ENCODE results near the gene DDX51.

The DDX51 gene, protein sequence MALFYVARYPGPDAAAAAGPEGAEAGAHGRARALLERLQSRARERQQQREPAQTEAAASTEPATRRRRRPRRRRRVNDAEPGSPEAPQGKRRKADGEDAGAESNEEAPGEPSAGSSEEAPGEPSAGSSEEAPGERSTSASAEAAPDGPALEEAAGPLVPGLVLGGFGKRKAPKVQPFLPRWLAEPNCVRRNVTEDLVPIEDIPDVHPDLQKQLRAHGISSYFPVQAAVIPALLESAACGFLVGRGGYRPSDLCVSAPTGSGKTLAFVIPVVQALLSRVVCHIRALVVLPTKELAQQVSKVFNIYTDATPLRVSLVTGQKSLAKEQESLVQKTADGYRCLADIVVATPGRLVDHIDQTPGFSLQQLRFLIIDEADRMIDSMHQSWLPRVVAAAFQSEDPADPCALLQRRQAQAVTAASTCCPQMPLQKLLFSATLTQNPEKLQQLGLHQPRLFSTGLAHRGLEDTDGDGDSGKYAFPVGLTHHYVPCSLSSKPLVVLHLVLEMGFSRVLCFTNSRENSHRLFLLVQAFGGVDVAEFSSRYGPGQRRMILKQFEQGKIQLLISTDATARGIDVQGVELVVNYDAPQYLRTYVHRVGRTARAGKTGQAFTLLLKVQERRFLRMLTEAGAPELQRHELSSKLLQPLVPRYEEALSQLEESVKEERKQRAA

DNA sequence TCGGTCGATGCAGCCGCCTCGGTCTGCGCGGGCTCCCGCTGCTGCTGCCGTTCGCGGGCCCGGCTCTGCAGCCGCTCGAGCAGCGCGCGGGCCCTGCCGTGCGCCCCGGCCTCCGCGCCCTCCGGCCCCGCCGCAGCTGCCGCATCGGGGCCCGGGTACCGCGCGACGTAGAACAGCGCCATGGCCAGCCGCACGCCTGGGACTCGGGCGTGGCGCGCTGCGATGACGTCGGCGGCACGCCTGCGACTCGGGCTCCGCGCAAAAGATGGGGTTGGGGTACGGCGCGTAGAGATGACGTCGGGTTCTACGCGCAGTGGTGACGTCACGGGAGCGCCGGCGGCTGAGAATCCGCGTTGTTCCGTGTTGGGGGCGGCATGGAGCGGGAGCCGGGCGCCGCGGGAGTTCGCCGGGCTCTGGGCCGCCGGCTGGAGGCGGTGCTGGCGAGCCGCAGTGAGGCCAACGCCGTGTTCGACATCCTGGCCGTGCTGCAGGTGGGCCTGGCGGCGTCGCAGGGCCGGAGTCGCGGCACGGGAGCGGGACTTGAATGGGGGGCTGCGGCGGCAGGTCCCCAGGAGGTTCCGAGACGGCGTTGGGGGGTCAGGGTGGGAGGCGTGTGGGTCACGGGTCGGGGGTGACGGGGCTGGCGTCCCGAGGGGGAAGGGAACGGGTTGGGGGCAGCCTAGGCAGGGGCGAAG is at the start of gene DDX51, which contains the start of gene NOC4L:
Gene DDX51 (minus strand): TSS at position 205 of the 695 bp plus-strand sequence. CDS start 23 bp downstream, at position 182.
Gene NOC4L (plus strand): TSS at position 343 of the 695 bp plus-strand sequence. CDS start 32 bp downstream, at position 375.
- FAIRE-seq (peak; percentile 99), DNase-seq (ENCODE audit: insufficient read length, low spot score) (peak; percentile 96)

DNA sequence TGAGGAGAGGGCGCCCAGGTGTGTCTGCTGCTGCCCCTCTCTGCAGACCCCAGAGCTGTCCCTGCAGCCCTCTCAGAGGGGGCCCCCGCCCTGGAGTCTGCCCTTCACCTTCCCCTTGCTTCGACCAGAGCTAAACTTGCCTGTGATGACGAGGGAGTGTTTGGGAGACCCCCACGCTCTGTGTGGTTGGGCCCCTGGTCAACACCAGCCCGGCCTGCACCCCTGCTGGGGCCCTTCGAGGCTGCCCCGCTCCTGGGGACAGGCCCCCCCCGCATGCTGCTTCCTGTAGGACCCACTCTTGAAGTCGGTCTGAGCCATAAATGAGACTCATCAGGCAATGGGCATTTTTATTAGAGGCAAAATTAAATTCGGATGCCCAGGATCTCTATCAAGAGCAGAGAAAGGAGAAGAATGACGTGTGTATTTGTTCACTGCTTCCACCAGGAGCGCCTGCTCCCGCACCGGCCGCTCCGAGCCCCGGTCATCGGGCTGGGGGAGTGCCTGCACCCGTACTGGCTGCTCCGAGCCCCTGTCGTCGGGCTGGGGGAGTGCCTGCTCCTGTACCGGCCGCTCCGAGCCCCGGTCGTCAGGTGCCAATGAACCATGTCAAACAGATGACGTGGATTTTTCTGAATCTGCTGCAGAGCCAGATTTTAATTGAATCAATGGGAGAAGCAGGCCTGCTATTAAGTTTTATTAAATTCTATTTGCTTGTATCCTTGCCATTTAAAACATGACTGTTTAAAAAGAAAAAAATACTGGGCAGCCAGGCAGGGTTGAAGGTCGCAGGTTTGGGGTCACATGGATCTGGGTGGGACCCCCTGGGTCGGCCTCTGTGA is 47.8 kb upstream of the DDX51 start:
- DNase-seq (ENCODE audit: insufficient read length, low spot score) (no peak), FAIRE-seq (no peak)

DNA sequence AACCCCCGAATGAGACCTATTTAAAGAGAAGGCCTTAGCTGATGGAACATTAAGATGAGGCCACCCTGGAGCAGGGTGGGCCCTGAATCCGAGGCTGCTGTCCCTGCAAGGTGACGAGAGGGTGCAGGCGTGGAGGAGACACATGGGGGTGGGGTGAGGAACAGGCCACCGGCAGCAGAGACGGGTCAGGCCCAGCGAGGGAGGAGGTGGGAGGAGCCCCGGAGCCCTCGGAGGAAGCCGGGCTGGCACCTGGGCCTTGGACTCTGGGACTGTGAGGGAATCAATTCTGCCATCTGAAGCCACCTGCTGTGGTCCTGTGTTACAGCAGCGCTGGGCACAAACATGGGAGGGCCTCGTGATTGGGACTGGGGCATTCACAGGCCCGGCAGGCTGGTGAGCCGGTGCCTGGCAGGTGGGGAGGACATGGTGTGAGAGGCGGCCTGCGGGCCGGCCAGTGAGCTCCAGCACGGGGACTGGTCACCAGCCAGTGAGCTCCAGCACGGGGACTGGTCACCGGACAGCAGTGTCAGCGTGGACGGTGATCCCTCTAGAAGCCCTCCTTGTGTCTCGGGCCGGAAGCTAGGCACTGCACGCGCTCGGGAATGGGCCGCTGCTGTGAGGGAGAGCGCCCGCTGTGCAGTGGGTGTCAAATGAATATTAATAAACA is 46.8 kb upstream of the DDX51 start:
- FAIRE-seq (no peak), DNase-seq (ENCODE audit: insufficient read length, low spot score) (no peak)

DNA sequence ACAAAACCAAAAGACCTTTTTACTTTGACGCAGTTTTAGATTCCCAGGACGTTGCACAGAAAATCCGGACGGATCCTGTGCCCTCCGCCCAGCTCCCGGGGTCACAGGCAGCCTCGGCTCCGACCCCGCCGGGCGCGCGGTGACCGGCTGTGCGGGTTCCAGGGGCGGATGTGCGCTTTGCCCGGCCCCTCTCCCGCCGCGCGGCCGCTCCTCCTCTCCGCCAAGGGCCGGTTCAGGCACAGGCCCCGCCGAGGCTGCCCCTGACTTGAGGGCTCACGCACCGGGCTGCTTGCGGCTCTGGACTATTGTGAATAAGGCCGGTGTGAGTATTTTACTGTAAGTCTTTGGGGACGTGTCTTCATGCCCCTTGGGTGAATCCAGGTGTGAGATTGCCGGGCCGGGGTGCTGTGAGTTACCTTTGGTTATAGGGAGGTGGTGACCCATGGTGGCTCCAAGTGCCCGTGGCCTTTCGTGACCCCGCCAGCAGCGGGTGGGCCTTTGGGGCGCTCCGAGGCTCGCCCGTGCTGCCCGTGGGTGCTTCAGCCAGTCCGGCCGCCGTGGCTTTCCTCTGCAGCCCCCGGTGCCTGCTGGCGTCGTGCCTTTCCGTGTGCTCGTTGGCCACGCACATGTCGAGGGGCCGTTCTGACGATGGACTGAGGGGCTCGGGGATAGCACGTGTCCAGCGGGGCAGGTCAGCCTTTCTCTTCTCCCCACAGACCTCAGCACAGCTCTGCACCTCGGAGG is 46.1 kb upstream of the DDX51 start:
- no peak for FAIRE-seq
- no peak for DNase-seq (ENCODE audit: insufficient read length, low spot score)

DNA sequence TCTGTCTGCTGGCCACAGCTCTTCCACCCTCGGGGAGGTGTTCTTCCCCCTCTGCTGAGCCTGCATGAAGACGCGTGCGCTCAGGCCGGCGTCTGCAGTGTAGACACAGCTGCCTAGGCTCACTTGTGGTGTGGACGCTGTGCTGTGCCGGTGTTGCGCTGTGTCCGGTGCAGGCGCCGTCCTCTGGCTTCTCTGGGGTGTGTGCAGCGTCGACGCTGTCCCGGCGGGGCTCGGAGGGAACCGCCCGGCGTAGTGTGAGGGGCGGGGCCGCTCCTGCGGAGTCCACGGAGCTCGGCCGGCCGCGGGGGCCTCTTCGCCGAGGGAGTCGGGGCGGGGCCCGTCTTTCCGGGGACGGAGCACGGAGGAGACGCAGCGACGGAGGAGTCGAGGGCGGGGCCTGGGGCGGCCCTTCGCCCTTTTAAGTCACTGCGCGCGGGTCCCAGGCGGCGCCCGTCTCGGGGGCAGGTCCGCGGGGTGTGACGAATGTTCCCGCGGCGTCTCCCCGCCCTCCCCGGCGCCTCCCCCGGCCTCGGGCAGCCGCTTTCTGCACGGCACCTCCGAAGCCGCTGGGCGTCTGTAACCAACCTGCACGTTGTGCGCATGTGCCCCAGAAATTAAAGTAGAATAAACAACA is 45.4 kb upstream of the DDX51 start:
- DNase-seq (ENCODE audit: insufficient read length, low spot score) (peak; percentile 93), FAIRE-seq (peak; percentile 85)

DNA sequence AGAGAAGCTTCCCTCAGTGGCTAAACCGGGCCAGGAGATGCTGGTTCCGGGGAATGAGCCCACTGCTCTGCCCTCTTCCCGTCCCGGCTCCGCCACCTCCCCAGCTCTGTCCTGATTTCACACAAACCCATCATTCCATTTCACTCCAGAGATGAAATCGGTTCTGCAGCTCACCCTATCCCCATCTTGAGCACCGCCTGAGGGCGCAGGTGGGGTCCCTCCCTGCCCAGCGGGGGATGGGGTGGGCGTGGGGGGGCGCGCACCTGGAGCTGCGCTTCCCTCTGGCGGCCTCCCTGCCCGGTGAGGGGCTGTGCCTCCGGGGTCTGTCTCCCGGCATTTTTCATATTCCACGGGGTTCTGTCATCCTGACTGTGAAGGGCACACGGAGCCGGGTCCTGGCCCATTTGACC is 44.8 kb upstream of the DDX51 start:
- FAIRE-seq: no peak
- no peak for DNase-seq (ENCODE audit: insufficient read length, low spot score)

DNA sequence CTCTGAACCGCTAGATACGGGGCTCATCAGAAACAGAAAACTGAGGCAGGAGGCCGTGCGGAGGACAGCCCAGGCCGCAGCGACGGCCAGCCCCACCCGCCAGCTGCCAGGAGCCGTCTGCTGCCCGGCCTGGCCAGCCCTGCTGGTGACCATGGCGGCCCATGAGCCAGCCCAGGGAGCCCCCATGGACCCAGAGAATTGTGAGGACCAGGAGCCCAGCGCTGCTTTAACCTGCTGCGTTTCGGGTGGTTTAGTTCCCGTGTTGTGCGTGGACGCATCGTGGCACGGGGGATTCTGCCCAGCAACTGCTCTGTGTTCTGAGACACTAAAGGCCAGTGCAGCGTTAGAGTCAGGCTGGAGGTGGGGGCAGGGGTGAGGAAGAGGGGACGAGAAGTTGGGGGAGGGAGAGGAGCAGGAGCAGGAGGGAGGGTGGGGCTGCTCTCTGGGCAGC is 44.4 kb upstream of the DDX51 start:
- DNase-seq (ENCODE audit: insufficient read length, low spot score): no peak
- FAIRE-seq: no peak

DNA sequence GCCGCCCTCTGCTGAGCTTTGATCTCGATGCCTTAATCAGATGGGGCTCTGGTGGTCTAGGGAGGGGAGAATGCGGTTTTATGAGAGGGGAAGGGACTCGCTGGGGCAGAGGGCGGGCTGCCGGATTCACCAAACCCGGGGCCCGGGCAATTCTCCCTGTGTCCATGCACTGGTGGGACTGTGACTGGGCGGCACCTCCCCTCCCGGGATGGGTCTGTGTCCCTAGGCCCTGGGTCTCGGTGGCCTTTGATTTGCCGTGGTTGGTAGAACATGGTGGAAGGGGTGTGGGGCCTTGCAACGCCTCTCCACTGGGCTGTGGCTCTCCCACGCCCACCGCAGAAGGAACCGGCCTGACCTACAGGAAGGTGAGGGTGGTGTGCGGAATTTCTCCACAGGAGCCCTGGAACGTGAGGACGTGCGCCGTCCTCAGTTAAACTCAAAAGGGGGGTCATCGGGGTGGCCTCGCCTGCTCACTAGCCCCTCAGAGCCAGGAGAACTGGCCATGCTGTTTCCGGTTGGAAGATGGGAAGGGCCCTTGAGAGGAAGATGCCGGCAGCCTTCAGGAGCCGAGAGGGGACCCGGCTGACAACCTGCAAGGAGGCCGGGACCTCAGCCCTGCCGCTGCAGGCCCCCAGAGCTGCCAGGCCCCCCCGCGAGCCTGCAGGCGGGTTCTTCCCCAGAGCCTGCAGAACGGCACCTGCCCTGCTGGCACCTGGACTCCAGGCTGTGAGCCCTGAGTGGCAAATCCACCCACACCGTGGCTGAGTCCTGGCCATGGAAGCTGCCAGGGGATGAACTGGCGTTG is 43.7 kb upstream of the DDX51 start:
- FAIRE-seq: no peak

DNA sequence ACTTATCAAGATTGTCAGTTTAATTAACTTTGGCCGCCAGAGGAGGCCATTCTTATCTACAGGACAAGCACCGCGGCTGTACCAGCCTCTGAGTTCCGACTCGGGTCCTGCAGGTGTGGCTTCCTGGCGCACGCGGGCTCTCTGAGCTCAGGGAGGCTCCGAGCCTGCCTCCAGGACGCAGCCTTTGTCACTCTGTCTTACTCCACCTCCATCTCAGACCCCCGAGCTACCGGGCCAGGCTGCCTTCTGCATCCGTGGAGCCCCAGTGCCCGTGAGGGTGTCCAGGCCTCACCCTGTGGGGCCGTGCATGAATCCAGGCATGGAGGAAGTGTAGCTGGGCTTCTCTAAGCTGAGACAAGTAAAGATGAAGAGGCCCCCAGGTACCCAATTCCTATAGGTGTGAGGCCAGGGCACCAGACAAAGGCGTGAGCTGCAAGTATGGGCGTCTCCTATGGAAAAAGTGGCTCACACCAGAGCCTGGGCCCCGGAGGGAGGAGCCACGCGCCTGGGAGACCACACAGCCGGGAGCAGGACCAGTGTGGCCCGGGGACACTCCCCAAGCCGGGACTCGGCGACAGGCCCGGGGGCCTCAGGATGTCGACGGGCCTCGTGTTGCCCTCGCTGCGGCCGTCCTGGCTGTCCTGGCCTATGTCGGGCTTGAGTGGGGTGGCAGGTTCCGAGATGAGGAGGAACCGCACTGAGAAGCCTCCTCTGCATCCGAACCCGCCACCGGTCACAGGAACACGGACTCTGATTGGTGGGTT is 42.9 kb upstream of the DDX51 start:
- FAIRE-seq: no peak

More for the DNA sequence above, 43.7 kb upstream of the DDX51 start:
- no peak for DNase-seq (ENCODE audit: insufficient read length, low spot score)

DNA sequence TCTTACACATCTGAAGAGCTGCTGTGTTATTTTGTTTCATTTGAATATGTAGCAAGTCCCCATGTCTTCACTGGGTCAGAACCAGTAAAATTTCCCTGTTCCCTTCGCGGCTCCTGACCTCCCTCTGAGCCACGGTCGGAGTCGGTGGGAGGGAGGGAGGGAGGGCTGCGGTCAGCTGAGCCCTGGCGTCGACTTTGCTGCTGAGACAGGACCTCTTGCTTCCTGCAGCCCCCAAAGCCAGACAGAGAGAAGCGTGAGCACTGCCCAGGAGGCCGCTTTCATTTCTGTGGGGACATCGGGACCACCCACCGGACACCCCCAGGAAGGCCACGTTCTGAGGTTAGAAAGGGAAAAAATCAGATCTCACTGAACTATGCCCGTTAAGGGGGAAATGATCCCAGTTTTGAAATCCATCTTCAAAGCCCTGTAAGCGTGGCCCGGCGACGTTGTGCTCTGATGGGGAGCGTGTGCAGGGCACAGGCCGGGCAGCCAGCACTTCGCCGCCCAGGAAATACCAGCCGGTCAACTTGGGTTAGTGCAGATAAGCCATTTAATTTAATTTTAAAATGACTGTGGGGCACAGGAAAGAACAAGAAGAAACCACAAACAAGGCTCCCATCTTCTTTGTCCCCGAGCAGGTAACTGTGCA is 42.2 kb upstream of the DDX51 start:
- DNase-seq (ENCODE audit: insufficient read length, low spot score) (no peak), FAIRE-seq (no peak)

More for the DNA sequence above, 42.9 kb upstream of the DDX51 start:
- DNase-seq (ENCODE audit: insufficient read length, low spot score): no peak

DNA sequence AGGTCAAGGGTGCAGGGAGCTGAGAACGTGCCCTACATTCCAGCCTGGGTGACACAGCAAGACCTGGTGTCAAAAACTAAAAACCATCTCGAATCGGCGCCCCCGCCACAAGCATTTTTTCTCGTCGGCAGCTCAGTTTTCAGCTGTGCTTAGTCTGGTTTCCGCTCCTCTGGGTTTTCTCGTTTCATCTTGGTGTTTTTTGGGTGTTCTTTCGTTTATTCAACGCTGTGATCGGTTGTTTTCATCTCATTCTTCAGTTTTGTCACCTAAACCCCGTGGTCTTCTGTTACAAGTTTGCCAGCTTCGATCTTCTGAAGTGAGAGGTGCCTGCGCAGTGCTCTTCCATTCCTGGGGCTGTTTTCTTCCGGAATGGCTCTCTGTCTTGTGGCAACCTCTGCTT is 41.6 kb upstream of the DDX51 start:
- FAIRE-seq (no peak), DNase-seq (ENCODE audit: insufficient read length, low spot score) (no peak)

DNA sequence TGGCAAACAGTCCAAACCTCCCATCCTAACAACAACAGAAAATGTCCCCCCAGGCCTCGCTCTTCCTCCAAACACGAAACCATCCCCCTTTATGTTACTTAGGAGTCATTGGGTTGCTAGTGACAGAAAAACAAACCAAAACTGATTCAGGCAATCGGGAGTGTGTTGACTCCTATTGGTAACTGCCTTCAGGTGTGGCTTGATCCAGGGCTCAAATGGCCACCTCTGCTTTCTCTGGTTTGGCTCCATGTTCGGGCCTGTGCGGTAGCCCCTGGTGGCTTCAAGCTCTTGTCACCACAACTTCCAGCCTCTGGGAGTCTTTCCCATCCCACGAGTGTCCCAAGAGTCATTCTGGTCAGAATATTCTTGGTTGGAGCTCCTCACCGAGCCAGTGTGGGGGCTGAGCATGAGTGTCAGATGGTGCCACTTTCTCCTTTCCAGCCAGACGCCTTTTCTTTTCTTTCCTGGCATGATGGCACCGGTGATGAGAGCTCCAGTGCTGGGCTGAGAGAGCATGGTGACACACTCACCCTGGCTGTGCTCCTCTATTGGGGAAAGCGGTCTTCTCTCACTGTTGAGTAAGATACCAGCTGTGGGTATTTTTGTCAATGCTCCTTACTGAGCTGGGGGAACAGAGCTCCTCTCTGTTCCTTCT is 38.7 kb upstream of the DDX51 start:
- FAIRE-seq (no peak), DNase-seq (ENCODE audit: insufficient read length, low spot score) (no peak)

DNA sequence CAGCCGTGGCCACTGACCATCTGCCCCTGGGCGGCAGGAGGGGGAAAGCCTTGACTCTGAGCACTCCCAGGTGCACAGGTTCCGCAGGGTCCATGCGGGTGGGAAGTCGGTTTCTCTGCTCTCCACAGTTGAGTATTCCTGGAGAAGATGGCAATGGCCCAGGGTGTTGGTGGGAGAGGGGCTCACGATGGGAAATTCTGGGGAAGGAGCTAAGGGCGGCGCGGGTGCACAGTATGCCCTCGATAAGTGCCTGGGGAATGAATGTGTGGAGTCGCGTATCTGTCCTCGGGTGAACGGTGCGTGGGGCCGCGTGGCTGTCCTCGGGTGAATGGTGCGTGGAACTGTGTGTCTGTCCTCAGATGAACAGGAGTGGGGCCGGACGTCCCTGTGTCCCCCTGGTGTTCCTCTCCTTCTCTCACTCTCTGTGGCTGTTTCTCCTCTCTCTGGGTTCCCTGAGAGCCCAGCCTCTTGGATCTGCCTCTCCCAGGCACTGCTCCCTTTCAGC is 38.1 kb upstream of the DDX51 start:
- DNase-seq (ENCODE audit: insufficient read length, low spot score) (no peak), FAIRE-seq (no peak)

DNA sequence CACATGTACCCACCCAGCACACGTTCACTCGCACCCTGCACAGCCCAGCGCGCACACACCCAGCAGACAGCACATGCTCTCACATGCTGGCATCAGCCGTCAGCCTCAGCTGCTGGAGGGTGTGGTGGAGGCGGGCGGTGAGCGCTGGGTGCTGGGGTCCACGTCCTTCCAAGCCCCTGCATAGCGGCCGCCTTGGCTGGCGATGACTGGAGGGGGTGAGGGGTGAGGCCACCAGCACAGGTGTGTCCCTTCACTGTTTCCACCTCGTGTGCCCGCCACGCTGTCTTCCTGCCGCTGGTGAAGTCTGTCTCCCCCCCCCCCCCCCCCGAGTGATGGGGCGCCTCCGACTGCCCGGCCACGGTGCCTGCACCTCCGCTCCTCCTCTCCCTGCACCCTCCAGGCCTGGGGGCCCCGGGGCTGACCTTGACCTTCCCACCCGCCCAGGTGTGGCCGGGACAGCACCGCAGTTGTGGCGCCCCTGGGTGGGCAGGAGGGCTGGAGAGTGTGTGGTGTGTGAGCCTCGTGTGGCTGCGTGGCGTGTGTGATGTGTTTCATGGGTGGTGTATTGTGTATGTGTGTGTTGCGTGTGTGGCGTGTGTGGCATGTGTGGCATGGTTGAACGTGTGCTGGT is 37.6 kb upstream of the DDX51 start:
- no peak for FAIRE-seq

More for the DNA sequence above, 37.6 kb upstream of the DDX51 start:
- DNase-seq (ENCODE audit: insufficient read length, low spot score): no peak

Data from HTR-8/SVneo (cell line).